HEK293T (cell line): ENCODE results near the gene PPP1R14C.

Experiments
- CTCF ChIA-PET: fragments of 350-600 bp; formaldehyde crosslinking; extraction: SDS; loops from one replicate; lab custom pipeline; 2021; ENCODE audit warnings: antibody characterized with exemption, inconsistent platforms; lab: Yijun Ruan, JAX
- POLR2A ChIA-PET: fragments of 350-600 bp; formaldehyde crosslinking; extraction: SDS; loops from one replicate; lab custom pipeline; 2020; ENCODE audit warnings: antibody characterized with exemption, inconsistent platforms; lab: Yijun Ruan, JAX
- DNase-seq: peaks from one replicate; pipeline ENCODE4 v3.0.0; 2012; ENCODE audit warnings: mixed read lengths; ENCODE audit errors: extremely low spot score
- ARNT ChIP-seq: fragments of 450-650 bp; IDR thresholded peaks from 2 replicates; pipeline ENCODE4 v1.6.1; 2017; ENCODE audit warnings: mild to moderate bottlenecking
- BHLHE40 ChIP-seq: fragments of 450-650 bp; IDR thresholded peaks from 2 replicates; pipeline ENCODE4 v1.6.1; 2016; ENCODE audit warnings: mild to moderate bottlenecking, moderate library complexity, borderline replicate concordance
- CTBP1 ChIP-seq: fragments of 450-650 bp; IDR thresholded peaks from 2 replicates; pipeline ENCODE4 v1.6.1; 2016; ENCODE audit warnings: borderline replicate concordance
- ELF4 ChIP-seq: fragments of 450-650 bp; IDR thresholded peaks from 2 replicates; pipeline ENCODE4 v1.6.1; 2017; ENCODE audit warnings: antibody characterized with exemption
- FOXA1 ChIP-seq: fragments of 450-650 bp; IDR thresholded peaks from 2 replicates; pipeline ENCODE4 v1.6.1; 2016; ENCODE audit warnings: mild to moderate bottlenecking
- FOXK2 ChIP-seq: fragments of 450-650 bp; IDR thresholded peaks from 2 replicates; pipeline ENCODE4 v1.6.1; 2016; ENCODE audit warnings: mild to moderate bottlenecking
- FOXM1 ChIP-seq: fragments of 450-650 bp; IDR thresholded peaks from 2 replicates; pipeline ENCODE4 v1.6.1; 2017; ENCODE audit warnings: mild to moderate bottlenecking, borderline replicate concordance
- HDGF ChIP-seq: fragments of 450-650 bp; IDR thresholded peaks from 2 replicates; pipeline ENCODE4 v1.6.1; 2017; ENCODE audit warnings: antibody characterized with exemption, borderline replicate concordance
- L3MBTL2 ChIP-seq: fragments of 450-650 bp; conservative IDR thresholded peaks from 2 replicates; pipeline ENCODE4 v1.6.1; 2016; ENCODE audit warnings: mild to moderate bottlenecking
- LEF1 ChIP-seq: fragments of 450-650 bp; IDR thresholded peaks from 2 replicates; pipeline ENCODE4 v1.6.1; 2017; ENCODE audit warnings: mild to moderate bottlenecking, borderline replicate concordance
- NFRKB ChIP-seq: fragments of 450-650 bp; IDR thresholded peaks from 2 replicates; pipeline ENCODE4 v1.6.1; 2016; ENCODE audit warnings: mild to moderate bottlenecking, moderate library complexity
- PKNOX1 ChIP-seq: fragments of 450-650 bp; IDR thresholded peaks from 2 replicates; pipeline ENCODE4 v1.6.1; 2016
- SP1 ChIP-seq: fragments of 450-650 bp; IDR thresholded peaks from 2 replicates; pipeline ENCODE4 v1.6.1; 2017
- SUZ12 ChIP-seq: fragments of 450-650 bp; IDR thresholded peaks from 2 replicates; pipeline ENCODE4 v1.6.1; 2016; ENCODE audit warnings: mild to moderate bottlenecking
- TARDBP ChIP-seq: fragments of 450-650 bp; IDR thresholded peaks from 2 replicates; pipeline ENCODE4 v1.6.1; 2016
- ZNF384 ChIP-seq: fragments of 450-650 bp; IDR thresholded peaks from 2 replicates; pipeline ENCODE4 v1.6.1; 2016

Gene PPP1R14C

GRCh38 chr6:150270330-150271052 is 127.6 kb downstream of the PPP1R14C start:
- POLR2A ChIA-PET, result no interaction called here
- CTCF ChIA-PET, result no interaction called here
- TF ChIP-seq SP1 (no peak), ELF4 (no peak), LEF1 (no peak), HDGF (no peak), CTBP1 (no peak), FOXM1 (no peak), BHLHE40 (no peak), ARNT (no peak), SUZ12 (no peak)
- no peak for DNase-seq

GRCh38 chr6:150271172-150271500 is 128.3 kb downstream of the PPP1R14C start:
- no peak for DNase-seq
- no peak for TF ChIP-seq SP1
- no peak for TF ChIP-seq FOXM1
- no peak for TF ChIP-seq ARNT
- TF ChIP-seq BHLHE40, result no peak
- no peak for TF ChIP-seq PKNOX1
- no peak for TF ChIP-seq ELF4
- TF ChIP-seq TARDBP, result no peak
- no peak for TF ChIP-seq FOXK2
- TF ChIP-seq FOXA1, result no peak
- TF ChIP-seq LEF1, result no peak
- TF ChIP-seq ZNF384, result no peak
- TF ChIP-seq CTBP1, result no peak
- no peak for TF ChIP-seq HDGF
- no peak for TF ChIP-seq L3MBTL2
- TF ChIP-seq NFRKB, result no peak
- TF ChIP-seq SUZ12, result no peak
- POLR2A ChIA-PET, result no interaction called here
- CTCF ChIA-PET, result interaction anchor here (0.7 to 1.4 kb wide), 2 partner anchors 102 to 191 kb away, joined by 3 to 4 read pairs; no protein-coding TSS in a partner anchor

GRCh38 chr6:150271501-150272263 is 128.8 kb downstream of the PPP1R14C start:
- DNase-seq, result no peak
- ChIA-PET POLR2A (no interaction called here), CTCF (interaction anchor here (0.5 to 1.4 kb wide), 4 partner anchors 11 to 191 kb away, joined by 3 to 4 read pairs (median 3); no protein-coding TSS in a partner anchor)
- TF ChIP-seq FOXK2, result no peak
- no peak for TF ChIP-seq L3MBTL2
- TF ChIP-seq CTBP1, result no peak
- no peak for TF ChIP-seq ZNF384

- no peak for DNase-seq
- CTCF ChIA-PET, result interaction anchor here (0.5 to 1.4 kb wide), 3 partner anchors 11 to 192 kb away, joined by 3 to 4 read pairs (median 3); no protein-coding TSS in a partner anchor
- POLR2A ChIA-PET, result no interaction called here
These were observed 129.6 kb downstream of the PPP1R14C start for GRCh38 chr6:150272264-150272975.

GRCh38 chr6:150272976-150273315 is 130.1 kb downstream of the PPP1R14C start:
- no peak for DNase-seq
- POLR2A ChIA-PET, result no interaction called here
- CTCF ChIA-PET, result interaction anchor here (1.1 kb wide), 1 partner anchor 10 kb away, joined by 3 read pairs; no protein-coding TSS in a partner anchor
- TF ChIP-seq NFRKB (no peak), ELF4 (no peak), FOXM1 (no peak), L3MBTL2 (no peak), PKNOX1 (no peak), CTBP1 (no peak), SP1 (no peak), LEF1 (no peak), ARNT (no peak), FOXK2 (no peak), FOXA1 (no peak), HDGF (no peak), BHLHE40 (no peak)

More at GRCh38 chr6:150272264-150272975, 129.6 kb downstream of the PPP1R14C start:
- TF ChIP-seq BHLHE40, result no peak
- no peak for TF ChIP-seq LEF1
- no peak for TF ChIP-seq FOXK2
- TF ChIP-seq PKNOX1, result no peak
- TF ChIP-seq SP1, result no peak
- no peak for TF ChIP-seq ARNT
- no peak for TF ChIP-seq ELF4
- no peak for TF ChIP-seq CTBP1
- TF ChIP-seq HDGF, result no peak
- no peak for TF ChIP-seq SUZ12
- TF ChIP-seq TARDBP, result no peak
- no peak for TF ChIP-seq L3MBTL2
- no peak for TF ChIP-seq FOXM1
- no peak for TF ChIP-seq FOXA1
- no peak for TF ChIP-seq ZNF384
- no peak for TF ChIP-seq NFRKB
